Neural cell (in vitro differentiated cells): ENCODE data around the gene IL1R2. TPM values are rescaled to one million over a fixed set of nuclear protein-coding genes. Genes with fewer than 3 reads are reported as not detected.

Source experiments
- H2AFZ ChIP-seq: fragments of 200-600, 300-800 bp; sonication (generic), shearing (Covaris generic); 2 replicates; pipeline ENCODE4 v1.6.0; 2014; ENCODE audit warnings: low read depth, mild to moderate bottlenecking, antibody characterized with exemption, low read length, moderate library complexity
- H3F3A ChIP-seq: fragments of 200-600 bp; shearing (Covaris generic); 2 replicates; pipeline ENCODE4 v1.6.1; 2016; ENCODE audit warnings: mild to moderate bottlenecking, moderate library complexity, mixed read lengths, antibody characterized with exemption, low read length; ENCODE audit not compliant: insufficient read depth, poor library complexity, severe bottlenecking
- H3K27ac ChIP-seq: fragments of 200-600, 300-800 bp; sonication (generic), shearing (Covaris generic); 2 replicates; pipeline ENCODE4 v1.5.1; 2014; ENCODE audit warnings: mild to moderate bottlenecking, low read length, moderate library complexity
- H3K27me3 ChIP-seq: fragments of 300-800, 200-600 bp; sonication (generic), shearing (Covaris generic); 2 replicates; pipeline ENCODE4 v1.6.0; 2014; ENCODE audit warnings: mild to moderate bottlenecking, low read depth, low read length, moderate library complexity; ENCODE audit not compliant: insufficient read depth
- H3K36me3 ChIP-seq: fragments of 300-800, 200-600 bp; sonication (generic), shearing (Covaris generic); 2 replicates; pipeline ENCODE4 v1.5.1; 2014; ENCODE audit warnings: mild to moderate bottlenecking, antibody characterized with exemption, low read length, moderate library complexity; ENCODE audit not compliant: insufficient read depth
- H3K4me2 ChIP-seq: fragments of 300-800, 200-600 bp; sonication (generic), shearing (Covaris generic); 2 replicates; pipeline ENCODE4 v1.6.0; 2014; ENCODE audit warnings: mild to moderate bottlenecking, low read length
- H3K4me3 ChIP-seq: fragments of 300-800, 200-600 bp; sonication (generic), shearing (Covaris generic); 2 replicates; pipeline ENCODE4 v1.5.1; 2014; ENCODE audit warnings: mild to moderate bottlenecking, low read length, moderate library complexity
- H3K79me2 ChIP-seq: fragments of 200-600 bp; shearing (Covaris generic); replicated peaks from 2 replicates; pipeline ENCODE4 v1.6.0; 2014; ENCODE audit warnings: mild to moderate bottlenecking, low read length, moderate library complexity; ENCODE audit not compliant: insufficient read depth
- H3K9ac ChIP-seq: fragments of 300-800, 200-600 bp; sonication (generic), shearing (Covaris generic); 2 replicates; pipeline ENCODE4 v1.6.1; 2016; ENCODE audit warnings: mild to moderate bottlenecking, low read length, mixed read lengths
- H3K9me2 ChIP-seq: fragments of 200-600 bp; shearing (Covaris generic); 2 replicates; pipeline ENCODE4 v1.6.1; 2016; ENCODE audit warnings: mild to moderate bottlenecking, low read length, mixed read lengths; ENCODE audit not compliant: insufficient read depth
- H3K9me3 ChIP-seq: fragments of 200-600, 300-800 bp; sonication (generic), shearing (Covaris generic); 2 replicates; pipeline ENCODE4 v1.6.1; 2016; ENCODE audit warnings: mild to moderate bottlenecking, mixed run types, low read length, moderate library complexity, mixed read lengths
- H4K20me1 ChIP-seq: fragments of 200-600 bp; shearing (Covaris generic); 2 replicates; pipeline ENCODE4 v1.6.1; 2016; ENCODE audit warnings: mild to moderate bottlenecking, mixed run types; ENCODE audit not compliant: insufficient read depth
- EP300 ChIP-seq: fragments of 450-650 bp; conservative IDR thresholded peaks from 2 replicates; pipeline ENCODE4 v1.6.1; 2014; ENCODE audit warnings: antibody characterized with exemption, mild to moderate bottlenecking, moderate library complexity; ENCODE audit not compliant: poor library complexity, severe bottlenecking
- EZH2 ChIP-seq: fragments of 200-600, 300-800 bp; shearing (Covaris generic), sonication (generic); IDR thresholded peaks from 2 replicates; pipeline ENCODE4 v1.6.1; 2014; ENCODE audit warnings: antibody characterized with exemption, low read length, borderline replicate concordance, mild to moderate bottlenecking; ENCODE audit not compliant: insufficient read depth, poor library complexity, severe bottlenecking
- MXI1 ChIP-seq: fragments of 450-650 bp; conservative IDR thresholded peaks from 2 replicates; pipeline ENCODE4 v1.6.1; 2014; ENCODE audit warnings: antibody characterized with exemption, mild to moderate bottlenecking; ENCODE audit not compliant: poor library complexity, severe bottlenecking
- POLR2AphosphoS5 ChIP-seq: IDR thresholded peaks from 2 replicates; pipeline ENCODE4 v1.6.1; 2012
- RAD21 ChIP-seq: fragments of 450-650 bp; conservative IDR thresholded peaks from 2 replicates; pipeline ENCODE4 v1.6.1; 2014; ENCODE audit warnings: antibody characterized with exemption, mild to moderate bottlenecking, moderate library complexity
- SMC3 ChIP-seq: fragments of 450-650 bp; conservative IDR thresholded peaks from 2 replicates; pipeline ENCODE4 v1.6.1; 2014; ENCODE audit warnings: antibody characterized with exemption, mild to moderate bottlenecking, moderate library complexity; ENCODE audit not compliant: poor library complexity
- TAF1 ChIP-seq: IDR thresholded peaks from 2 replicates; pipeline ENCODE4 v1.6.1; 2012; ENCODE audit warnings: low read depth
- polyA plus RNA-seq: library from polyadenylated mRNA; depleted of rRNA; stranded (reverse); fragments of >200 nt; gene quantifications from 2 replicates; pipeline ENCODE4 v1.2.3, GENCODE V29; 2014
- TF ChIP-seq, protein P1 (sequence below): fragments of 450-650 bp; IDR thresholded peaks from 2 replicates; pipeline ENCODE4 v1.5.1; 2014; ENCODE audit warnings: antibody characterized with exemption, mild to moderate bottlenecking, moderate library complexity; ENCODE audit not compliant: poor library complexity, severe bottlenecking
- TF ChIP-seq, protein P2 (sequence below): IDR thresholded peaks from 2 replicates; pipeline ENCODE4 v1.6.1; 2012; ENCODE audit warnings: borderline replicate concordance

Gene IL1R2
- polyA plus RNA-seq, 1 donor from 2014 or later: not detected

DNA sequence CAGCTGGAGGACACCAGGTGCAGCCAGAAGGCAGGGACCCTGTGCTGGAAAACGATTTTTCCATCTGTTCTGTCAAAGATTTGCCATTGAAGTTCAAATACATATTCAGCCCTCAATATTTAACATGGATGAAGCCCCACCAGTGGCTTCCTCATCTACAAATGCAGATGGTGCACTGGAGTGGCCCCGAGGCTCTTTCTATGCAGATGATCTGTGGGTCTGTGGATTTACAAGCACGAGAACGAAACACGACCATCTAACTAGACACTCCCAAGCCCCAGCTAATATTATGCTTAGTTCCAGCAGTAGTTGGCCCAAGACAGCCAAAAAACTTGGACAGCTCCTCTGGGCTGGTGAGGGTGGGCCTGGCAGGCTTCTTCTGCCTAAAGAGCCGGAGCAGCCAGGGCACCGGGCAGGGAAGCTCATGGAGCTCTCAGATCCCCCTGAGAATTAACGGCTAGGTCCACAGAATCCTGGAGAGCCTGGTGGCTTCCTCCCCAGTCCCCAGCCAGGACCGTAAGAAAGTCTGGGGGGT, 9.2 kb upstream of the IL1R2 start:
- no peak overlapping the region for H3K9ac ChIP-seq
- no peaks in the 10 kb centered on the region for H3K79me2 ChIP-seq
- no peaks in the 10 kb centered on the region for H3K9me2 ChIP-seq
- no peak overlapping the region for H3K4me2 ChIP-seq
- no peaks in the 10 kb centered on the region for H3K9me3 ChIP-seq
- no peaks in the 10 kb centered on the region for H3K36me3 ChIP-seq
- no peak overlapping the region for H3K4me3 ChIP-seq
- no peaks in the 10 kb centered on the region for H4K20me1 ChIP-seq
- H3F3A ChIP-seq: no peaks in the 10 kb centered on the region
- H3K27ac ChIP-seq: no peak overlapping the region
- TF ChIP-seq EP300 (no peak), EZH2 (no peak), MXI1 (no peak), SMC3 (no peak), POLR2AphosphoS5 (no peak), TAF1 (no peak), RAD21 (no peak)
- TF ChIP-seq, protein P1, sequence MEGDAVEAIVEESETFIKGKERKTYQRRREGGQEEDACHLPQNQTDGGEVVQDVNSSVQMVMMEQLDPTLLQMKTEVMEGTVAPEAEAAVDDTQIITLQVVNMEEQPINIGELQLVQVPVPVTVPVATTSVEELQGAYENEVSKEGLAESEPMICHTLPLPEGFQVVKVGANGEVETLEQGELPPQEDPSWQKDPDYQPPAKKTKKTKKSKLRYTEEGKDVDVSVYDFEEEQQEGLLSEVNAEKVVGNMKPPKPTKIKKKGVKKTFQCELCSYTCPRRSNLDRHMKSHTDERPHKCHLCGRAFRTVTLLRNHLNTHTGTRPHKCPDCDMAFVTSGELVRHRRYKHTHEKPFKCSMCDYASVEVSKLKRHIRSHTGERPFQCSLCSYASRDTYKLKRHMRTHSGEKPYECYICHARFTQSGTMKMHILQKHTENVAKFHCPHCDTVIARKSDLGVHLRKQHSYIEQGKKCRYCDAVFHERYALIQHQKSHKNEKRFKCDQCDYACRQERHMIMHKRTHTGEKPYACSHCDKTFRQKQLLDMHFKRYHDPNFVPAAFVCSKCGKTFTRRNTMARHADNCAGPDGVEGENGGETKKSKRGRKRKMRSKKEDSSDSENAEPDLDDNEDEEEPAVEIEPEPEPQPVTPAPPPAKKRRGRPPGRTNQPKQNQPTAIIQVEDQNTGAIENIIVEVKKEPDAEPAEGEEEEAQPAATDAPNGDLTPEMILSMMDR: no peak
- TF ChIP-seq, protein P2, sequence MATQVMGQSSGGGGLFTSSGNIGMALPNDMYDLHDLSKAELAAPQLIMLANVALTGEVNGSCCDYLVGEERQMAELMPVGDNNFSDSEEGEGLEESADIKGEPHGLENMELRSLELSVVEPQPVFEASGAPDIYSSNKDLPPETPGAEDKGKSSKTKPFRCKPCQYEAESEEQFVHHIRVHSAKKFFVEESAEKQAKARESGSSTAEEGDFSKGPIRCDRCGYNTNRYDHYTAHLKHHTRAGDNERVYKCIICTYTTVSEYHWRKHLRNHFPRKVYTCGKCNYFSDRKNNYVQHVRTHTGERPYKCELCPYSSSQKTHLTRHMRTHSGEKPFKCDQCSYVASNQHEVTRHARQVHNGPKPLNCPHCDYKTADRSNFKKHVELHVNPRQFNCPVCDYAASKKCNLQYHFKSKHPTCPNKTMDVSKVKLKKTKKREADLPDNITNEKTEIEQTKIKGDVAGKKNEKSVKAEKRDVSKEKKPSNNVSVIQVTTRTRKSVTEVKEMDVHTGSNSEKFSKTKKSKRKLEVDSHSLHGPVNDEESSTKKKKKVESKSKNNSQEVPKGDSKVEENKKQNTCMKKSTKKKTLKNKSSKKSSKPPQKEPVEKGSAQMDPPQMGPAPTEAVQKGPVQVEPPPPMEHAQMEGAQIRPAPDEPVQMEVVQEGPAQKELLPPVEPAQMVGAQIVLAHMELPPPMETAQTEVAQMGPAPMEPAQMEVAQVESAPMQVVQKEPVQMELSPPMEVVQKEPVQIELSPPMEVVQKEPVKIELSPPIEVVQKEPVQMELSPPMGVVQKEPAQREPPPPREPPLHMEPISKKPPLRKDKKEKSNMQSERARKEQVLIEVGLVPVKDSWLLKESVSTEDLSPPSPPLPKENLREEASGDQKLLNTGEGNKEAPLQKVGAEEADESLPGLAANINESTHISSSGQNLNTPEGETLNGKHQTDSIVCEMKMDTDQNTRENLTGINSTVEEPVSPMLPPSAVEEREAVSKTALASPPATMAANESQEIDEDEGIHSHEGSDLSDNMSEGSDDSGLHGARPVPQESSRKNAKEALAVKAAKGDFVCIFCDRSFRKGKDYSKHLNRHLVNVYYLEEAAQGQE: no peak
- no peaks in the 10 kb centered on the region for H3K27me3 ChIP-seq
- no peak overlapping the region for H2AFZ ChIP-seq

DNA sequence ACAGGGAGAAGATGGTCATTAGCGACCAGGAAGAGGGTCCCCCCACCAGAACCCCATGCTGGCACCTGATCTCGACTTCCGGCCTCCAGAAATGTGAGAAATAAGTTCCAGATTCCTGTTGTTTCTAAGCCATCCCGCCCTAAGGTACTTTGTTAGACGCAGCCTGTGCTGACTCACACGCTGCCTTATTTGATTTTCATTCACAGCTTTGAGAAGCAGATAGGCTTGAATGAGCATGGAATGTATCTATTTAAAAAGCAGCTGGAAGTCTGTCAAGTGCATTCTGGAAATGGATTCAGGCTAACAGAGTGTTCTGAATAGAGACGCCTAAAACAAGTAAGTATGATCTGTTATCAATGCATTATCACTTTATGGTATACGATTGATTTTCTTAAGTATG, 8.3 kb upstream of the IL1R2 start:
- Histone ChIP-seq H3F3A (no peaks in the 10 kb centered on the region), H3K9me2 (no peaks in the 10 kb centered on the region), H3K27me3 (no peaks in the 10 kb centered on the region), H3K4me3 (no peak overlapping the region), H3K27ac (no peak overlapping the region), H3K9ac (no peak overlapping the region), H3K79me2 (no peaks in the 10 kb centered on the region), H3K36me3 (no peaks in the 10 kb centered on the region), H3K4me2 (no peak overlapping the region), H3K9me3 (no peaks in the 10 kb centered on the region), H4K20me1 (no peaks in the 10 kb centered on the region), H2AFZ (no peak overlapping the region)
- TF ChIP-seq POLR2AphosphoS5 (no peak), MXI1 (no peak)

DNA sequence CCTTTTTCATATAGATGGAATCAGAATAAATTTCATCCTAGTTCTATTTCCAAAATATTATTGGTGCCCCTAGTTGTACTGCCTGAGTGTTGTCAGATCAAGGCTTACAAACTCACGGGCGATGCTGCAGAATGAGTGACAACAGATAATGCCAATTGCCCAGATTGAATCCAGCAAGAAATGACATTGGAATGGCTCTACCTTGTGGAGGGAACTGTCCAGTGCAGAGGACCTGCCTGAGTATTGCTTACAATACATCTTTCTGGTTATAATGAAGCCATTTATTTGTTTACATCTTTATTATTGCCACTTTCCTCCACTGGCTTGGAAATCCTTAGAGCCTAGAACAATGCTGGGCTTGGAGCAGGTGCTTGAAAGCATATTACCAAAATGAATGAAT, 7.8 kb upstream of the IL1R2 start:
- no peak overlapping the region for H3K27ac ChIP-seq
- H2AFZ ChIP-seq: no peak overlapping the region
- no peaks in the 10 kb centered on the region for H3F3A ChIP-seq
- no peaks in the 10 kb centered on the region for H3K79me2 ChIP-seq
- H4K20me1 ChIP-seq: no peaks in the 10 kb centered on the region
- no peak overlapping the region for H3K4me2 ChIP-seq
- H3K36me3 ChIP-seq: no peaks in the 10 kb centered on the region
- no peaks in the 10 kb centered on the region for H3K9me2 ChIP-seq
- no peak overlapping the region for H3K9ac ChIP-seq
- no peak for TF ChIP-seq MXI1
- TF ChIP-seq, protein P2: no peak
- no peak for TF ChIP-seq EP300
- TF ChIP-seq RAD21: peak; percentile 19
- no peak for TF ChIP-seq POLR2AphosphoS5
- TF ChIP-seq SMC3: peak; percentile 24
- no peak for TF ChIP-seq EZH2
- TF ChIP-seq, protein P1: peak; percentile 44
- no peak for TF ChIP-seq TAF1
- no peaks in the 10 kb centered on the region for H3K27me3 ChIP-seq
- no peak overlapping the region for H3K4me3 ChIP-seq
- no peaks in the 10 kb centered on the region for H3K9me3 ChIP-seq
